Measurements from ENCODE around the gene OTOGL.

- TF ChIP-seq, protein P1, sequence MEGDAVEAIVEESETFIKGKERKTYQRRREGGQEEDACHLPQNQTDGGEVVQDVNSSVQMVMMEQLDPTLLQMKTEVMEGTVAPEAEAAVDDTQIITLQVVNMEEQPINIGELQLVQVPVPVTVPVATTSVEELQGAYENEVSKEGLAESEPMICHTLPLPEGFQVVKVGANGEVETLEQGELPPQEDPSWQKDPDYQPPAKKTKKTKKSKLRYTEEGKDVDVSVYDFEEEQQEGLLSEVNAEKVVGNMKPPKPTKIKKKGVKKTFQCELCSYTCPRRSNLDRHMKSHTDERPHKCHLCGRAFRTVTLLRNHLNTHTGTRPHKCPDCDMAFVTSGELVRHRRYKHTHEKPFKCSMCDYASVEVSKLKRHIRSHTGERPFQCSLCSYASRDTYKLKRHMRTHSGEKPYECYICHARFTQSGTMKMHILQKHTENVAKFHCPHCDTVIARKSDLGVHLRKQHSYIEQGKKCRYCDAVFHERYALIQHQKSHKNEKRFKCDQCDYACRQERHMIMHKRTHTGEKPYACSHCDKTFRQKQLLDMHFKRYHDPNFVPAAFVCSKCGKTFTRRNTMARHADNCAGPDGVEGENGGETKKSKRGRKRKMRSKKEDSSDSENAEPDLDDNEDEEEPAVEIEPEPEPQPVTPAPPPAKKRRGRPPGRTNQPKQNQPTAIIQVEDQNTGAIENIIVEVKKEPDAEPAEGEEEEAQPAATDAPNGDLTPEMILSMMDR (IDR thresholded peaks at IDR 0.05; ENCODE audit: insufficient read depth, low read length), result no peak
- no peak for TF ChIP-seq GABPA (IDR thresholded peaks at IDR 0.05; ENCODE audit: low read depth)
These were observed 11.7 kb upstream of the OTOGL start for GRCh38 chr12:80087486-80088213.
